HG03354 (cell line): ENCODE data around the gene FNBP1L.

Experiments
- ATAC-seq: cut with Tn5 transposase; IDR thresholded peaks from one replicate; pipeline ENCODE4 v1.9.1; 2021; ENCODE audit warnings: mild to moderate bottlenecking; ENCODE audit not compliant: unreplicated experiment, poor library complexity, severe bottlenecking

The FNBP1L gene

GRCh38 chr1:93581917-93582850 is 134.3 kb downstream of the FNBP1L start:
- no peak for ATAC-seq

GRCh38 chr1:93584261-93585003 is 136.5 kb downstream of the FNBP1L start:
- ATAC-seq, result no peak

GRCh38 chr1:93585059-93585966 is 137.4 kb downstream of the FNBP1L start:
- ATAC-seq, result no peak

- ATAC-seq, result no peak
These were observed 139.4 kb downstream of the FNBP1L start for GRCh38 chr1:93587354-93587753.

- ATAC-seq, result no peak
These were observed 140.3 kb downstream of the FNBP1L start for GRCh38 chr1:93588206-93588605.

GRCh38 chr1:93588955-93589354 is 141.0 kb downstream of the FNBP1L start:
- no peak for ATAC-seq

- ATAC-seq, result peak; percentile 47
These were observed 143.4 kb downstream of the FNBP1L start for GRCh38 chr1:93591291-93591675.

- ATAC-seq, result peak; percentile 92
These were observed 144.0 kb downstream of the FNBP1L start for GRCh38 chr1:93591676-93592550.

- ATAC-seq, result no peak
These were observed 144.6 kb downstream of the FNBP1L start for GRCh38 chr1:93592551-93592949.

- no peak for ATAC-seq
These were observed 146.1 kb downstream of the FNBP1L start for GRCh38 chr1:93593854-93594602.

- ATAC-seq, result no peak
These were observed 146.6 kb downstream of the FNBP1L start for GRCh38 chr1:93594603-93594880.

GRCh38 chr1:93595266-93595665 is 147.3 kb downstream of the FNBP1L start:
- ATAC-seq, result no peak

GRCh38 chr1:93595743-93596142 is 147.8 kb downstream of the FNBP1L start:
- no peak for ATAC-seq

- no peak for ATAC-seq
These were observed 148.6 kb downstream of the FNBP1L start for GRCh38 chr1:93596329-93597089.

- no peak for ATAC-seq
These were observed 149.8 kb downstream of the FNBP1L start for GRCh38 chr1:93597709-93598108.

GRCh38 chr1:93598396-93598795 is 150.5 kb downstream of the FNBP1L start:
- no peak for ATAC-seq

- ATAC-seq, result no peak
These were observed 151.0 kb downstream of the FNBP1L start for GRCh38 chr1:93598861-93599439.
